Retinal pigment epithelial cell (primary cell): Measurements from ENCODE around the gene THRA.

Experiments
- DNase-seq: peaks from one replicate; pipeline ENCODE4 v3.0.0-alpha.2; 2010; ENCODE audit warnings: low read depth
- H3K4me3 ChIP-seq: 2 replicates; pipeline ENCODE4 v1.5.1; 2011; ENCODE audit warnings: mild to moderate bottlenecking, low read length, control low read depth, moderate library complexity
- CTCF ChIP-seq: conservative IDR thresholded peaks from 2 replicates; pipeline ENCODE4 v1.5.1; 2011; ENCODE audit warnings: low read depth, low read length, control low read depth, inconsistent platforms

The THRA gene

DNA sequence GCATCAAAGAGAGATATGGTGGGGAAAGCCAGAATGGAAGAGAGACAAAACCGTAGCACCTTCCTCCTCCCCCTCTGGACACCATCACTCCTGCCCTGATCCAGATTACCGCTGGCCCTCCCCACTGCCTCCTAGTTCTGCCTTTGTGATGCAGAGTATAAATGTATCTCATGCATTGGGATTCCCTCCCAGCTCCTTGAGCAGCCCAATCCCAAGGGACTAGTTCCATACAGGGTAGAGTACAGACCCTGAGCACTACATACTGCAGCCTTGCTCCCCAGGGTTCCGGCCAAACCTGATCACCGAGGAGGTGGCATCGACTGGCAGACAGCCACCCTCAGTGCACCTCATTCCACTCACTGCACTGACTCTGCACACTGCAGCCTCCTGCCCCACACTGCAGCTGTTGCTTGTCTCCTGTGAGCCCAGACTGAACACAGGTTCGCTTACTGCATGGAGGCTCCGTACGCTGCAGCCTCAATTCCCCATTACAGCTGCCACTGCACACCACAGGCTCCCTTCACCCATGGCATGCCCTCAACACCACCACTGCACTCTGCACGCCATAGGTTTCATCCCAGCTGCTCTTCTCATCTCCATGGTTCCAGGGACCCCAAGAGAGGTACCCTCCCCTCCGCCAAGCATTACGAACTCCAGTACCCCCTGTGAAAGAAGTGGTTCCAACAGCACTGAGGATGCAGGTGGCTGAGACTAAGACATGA is 1.7 kb upstream of the THRA start:
- TF ChIP-seq CTCF: no peak
- no peak overlapping the region for H3K4me3 ChIP-seq
- DNase-seq: no peak

DNA sequence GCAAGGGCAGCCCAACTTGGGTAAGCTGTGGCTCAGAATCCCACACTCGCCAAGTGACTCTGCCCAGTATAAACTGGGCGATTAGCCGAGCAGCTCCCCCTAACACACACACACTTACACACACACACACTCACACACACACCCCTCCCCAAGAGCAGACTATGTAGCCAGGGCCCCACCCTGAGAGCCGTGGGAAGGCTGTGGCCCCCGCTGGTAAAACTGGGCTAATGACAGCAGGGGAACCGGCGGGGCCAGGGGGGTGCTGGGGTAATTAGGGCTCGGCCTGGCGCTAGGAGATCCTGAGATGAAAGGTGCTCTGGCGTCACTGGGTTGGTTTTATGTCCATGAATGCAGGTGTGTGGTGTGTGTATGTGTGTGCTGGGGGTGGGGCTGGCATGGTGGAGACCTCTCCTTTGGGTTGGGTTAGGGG is 1.1 kb upstream of the THRA start:
- DNase-seq: no peak
- no peak for TF ChIP-seq CTCF
- H3K4me3 ChIP-seq: no peak overlapping the region

GRCh38 chr17:40063187-40063771 is 514 bp downstream of the THRA start:
- peak overlapping the region; percentile 85 for H3K4me3 ChIP-seq
- no peak for DNase-seq
- TF ChIP-seq CTCF: no peak

- TF ChIP-seq CTCF: no peak
- DNase-seq: no peak
- peak overlapping the region; percentile 85 for H3K4me3 ChIP-seq
Measured at GRCh38 chr17:40063901-40064531, 1.3 kb downstream of the THRA start.

- H3K4me3 ChIP-seq: peak overlapping the region; percentile 85
- DNase-seq: no peak
Measured at GRCh38 chr17:40064971-40065768, 2.4 kb downstream of the THRA start.

More at GRCh38 chr17:40064971-40065768, 2.4 kb downstream of the THRA start:
- no peak for TF ChIP-seq CTCF
